M059J (cell line): Measurements from ENCODE around the gene EPHA6. TPM values are rescaled to one million over a fixed set of nuclear protein-coding genes. Genes with fewer than 3 reads are reported as not detected.
A peak's percentile ranks its signal among the peaks of the same experiment; 100 is the strongest.

Experiments used
- DNase-seq: peaks from one replicate; pipeline ENCODE4 v3.0.0-alpha.2; 2012; ENCODE audit warnings: low read depth
- total RNA-seq: library from RNA; depleted of rRNA; stranded (reverse); fragments of >200 nt; shearing (Covaris generic); gene quantifications from 2 replicates; pipeline ENCODE4 v1.2.3, GENCODE V29; 2014

The EPHA6 gene
- total RNA-seq, 1 experiment from 2014 or later: not detected

DNA sequence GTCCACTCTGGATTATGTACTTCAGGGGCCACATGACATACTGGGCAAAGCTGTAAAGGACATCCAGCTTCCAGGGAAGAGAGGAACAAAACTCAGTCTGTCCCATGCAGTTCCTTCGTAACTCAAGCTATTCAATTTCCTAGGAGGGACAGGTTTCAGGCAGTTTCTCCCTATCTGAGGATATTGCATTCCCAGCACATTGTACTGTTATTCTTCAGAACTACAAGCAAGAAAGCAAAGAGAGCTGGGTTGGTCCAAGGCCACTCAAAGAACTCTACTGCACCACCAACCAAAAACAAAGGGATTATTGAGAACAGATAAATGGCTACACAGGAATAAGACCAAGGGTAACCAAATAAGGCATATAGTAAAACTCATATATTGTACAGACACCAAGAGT, 832.5 kb downstream of the EPHA6 start:
- DNase-seq: no peak

DNA sequence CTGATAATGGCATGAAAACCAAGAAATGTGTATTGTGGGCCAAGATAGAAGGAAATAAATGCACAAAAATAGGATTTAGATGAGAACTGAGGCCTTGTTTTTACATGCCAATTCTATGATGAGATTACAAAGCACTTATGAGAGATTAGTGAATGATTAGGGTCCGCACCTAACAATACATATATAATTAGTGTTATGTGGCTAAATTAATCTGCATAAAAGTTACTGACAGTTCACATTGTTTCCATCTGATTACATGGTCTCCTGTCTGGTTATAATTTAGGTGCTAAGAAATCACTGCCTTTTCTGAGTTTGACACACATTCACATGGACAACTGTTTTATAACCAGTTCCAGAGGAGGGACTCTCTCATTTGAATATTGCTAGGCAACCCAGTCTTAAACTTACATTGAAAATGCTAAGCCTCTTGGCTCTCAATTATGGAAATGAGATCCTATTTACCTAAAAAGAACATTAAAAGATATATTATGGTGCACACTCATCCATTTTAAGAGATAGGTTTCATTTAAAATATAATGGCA, 833.1 kb downstream of the EPHA6 start:
- DNase-seq: no peak

DNA sequence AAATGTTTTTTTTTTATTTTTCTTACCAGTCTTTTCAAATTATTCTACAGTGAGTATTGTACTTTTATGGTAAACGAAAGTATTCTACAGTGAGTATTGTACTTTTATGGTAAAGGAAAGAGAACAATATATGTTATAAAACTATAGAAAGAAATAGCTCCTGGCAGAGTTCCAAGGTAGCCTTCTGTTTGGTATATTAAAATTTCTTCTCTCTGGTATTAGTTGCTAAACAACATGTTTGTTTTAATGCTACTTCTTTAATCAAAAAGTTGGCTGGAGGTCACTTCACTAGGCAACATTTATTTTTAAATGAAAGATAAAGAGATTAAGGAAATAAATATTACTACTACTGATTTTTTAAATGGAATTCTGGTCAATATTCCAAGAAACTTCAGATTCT, 841.6 kb downstream of the EPHA6 start:
- DNase-seq: no peak

DNA sequence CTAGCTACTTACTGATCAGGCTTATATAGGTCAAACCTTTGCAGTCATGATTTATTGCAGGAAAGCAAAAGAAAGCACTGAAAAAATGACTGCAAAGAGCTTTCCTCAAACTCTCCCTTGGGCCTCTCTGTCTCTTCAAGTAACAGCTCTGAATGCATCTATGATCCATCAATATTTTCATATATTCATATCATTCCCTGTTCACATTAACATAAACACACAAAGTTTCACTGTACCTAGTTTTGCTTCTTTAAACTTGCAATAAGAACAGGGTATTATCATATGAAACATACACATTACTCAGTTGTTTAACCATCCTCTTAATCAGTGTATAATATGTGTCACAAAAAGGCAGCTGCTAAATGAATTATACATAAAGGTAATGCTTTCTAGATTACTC, 842.2 kb downstream of the EPHA6 start:
- no peak for DNase-seq

DNA sequence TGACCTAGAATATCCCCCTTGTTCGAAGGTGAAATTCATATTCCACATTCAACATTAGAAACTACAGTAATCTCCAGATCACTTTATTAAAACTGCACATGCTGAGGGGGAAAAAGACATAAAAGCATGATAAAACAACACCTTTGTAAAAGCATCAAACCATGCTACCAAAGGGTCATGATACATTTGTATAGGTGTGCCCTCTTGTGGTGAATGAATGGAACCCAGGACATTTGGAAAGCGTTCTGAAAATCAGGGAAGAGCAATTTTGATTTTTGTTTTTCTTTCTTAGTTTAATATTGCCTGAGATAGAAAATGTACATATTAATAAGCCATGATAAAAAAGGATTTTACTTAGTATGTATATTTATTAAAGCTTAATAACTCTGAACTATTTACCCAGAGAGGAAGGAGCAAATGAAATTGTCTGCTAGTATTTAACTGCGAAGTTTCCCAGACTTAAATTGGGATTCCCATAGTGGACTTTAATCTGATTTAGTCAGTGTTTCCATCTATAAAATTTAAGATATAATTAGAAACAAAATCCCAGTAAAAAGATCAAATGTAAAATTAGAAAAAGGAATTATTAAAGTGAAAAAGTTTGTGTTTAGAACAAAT, 844.4 kb downstream of the EPHA6 start:
- peak; percentile 39 for DNase-seq

DNA sequence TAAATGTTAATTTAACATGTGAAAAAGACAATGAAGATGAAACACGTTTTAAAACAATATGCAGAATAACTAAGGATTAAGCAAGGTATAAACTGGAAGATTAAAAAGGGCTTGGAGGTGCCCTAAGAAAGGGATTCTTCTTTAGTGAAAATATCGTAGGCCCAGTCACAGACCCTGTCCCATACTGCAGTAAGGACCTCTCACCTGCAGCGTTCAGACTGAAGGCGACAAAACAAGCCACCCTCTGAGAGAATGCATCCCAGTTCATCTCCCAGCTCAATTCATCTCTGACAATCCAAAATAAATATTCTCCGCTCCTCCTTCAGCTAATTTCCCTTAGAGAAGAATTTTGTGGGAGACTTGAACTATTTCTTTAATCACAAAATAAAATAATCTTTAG, 847.9 kb downstream of the EPHA6 start:
- no peak for DNase-seq

DNA sequence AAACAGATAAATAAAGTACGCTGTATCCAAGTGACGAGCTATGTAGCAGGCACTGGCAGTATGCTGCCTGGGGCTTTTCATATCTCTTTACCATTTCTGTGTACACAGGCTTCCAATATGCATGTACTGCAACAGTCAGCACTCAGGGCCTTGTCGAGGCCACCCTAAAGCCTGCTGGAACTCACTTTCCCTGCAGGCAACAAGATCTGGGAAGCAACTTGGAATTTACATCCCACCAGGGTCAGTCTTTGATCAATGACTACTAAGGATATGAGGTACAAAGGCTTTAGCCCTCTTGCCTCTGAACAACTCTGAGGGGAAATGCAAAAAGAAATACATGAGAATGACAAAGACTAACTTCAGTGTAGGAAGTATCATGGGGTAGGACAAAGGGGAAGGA, 848.4 kb downstream of the EPHA6 start:
- DNase-seq: no peak

DNA sequence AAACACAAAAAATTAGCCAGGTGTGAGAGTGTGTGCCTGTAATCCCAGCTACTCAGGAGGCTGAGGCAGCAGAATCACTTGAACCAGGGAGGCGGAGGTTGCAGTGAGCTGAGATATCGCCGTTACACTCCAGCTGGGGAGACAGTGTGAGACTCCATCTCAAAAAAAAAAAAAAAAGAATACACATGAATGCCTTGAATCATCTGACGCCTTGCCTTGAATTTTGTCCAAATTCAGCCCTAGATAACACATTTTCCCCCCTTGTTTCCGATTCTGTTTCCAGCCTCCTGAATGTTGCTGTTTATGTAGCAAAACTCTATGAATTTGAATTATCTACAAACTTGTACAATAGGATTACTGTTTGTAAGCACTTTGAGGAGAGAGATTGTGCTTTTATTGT, 851.5 kb downstream of the EPHA6 start:
- no peak for DNase-seq

DNA sequence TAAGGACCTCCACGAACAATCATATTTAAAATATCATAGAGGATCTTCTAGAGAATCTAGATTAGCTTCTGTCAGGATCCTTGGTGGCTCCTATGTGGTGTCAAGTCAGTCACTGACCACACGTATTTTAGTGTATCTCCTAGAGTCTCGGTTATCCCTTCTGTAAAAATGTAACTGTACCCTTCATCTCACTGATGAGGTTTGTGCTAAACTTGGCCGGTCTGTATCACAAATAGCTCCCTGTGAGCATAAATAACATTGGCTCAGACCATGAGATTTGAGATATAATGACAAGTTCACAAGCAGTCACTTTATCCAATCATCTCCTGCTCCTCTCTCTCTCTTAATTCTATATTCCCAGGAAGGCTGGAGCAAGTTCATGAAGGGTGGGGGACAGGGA, 856.6 kb downstream of the EPHA6 start:
- no peak for DNase-seq

DNA sequence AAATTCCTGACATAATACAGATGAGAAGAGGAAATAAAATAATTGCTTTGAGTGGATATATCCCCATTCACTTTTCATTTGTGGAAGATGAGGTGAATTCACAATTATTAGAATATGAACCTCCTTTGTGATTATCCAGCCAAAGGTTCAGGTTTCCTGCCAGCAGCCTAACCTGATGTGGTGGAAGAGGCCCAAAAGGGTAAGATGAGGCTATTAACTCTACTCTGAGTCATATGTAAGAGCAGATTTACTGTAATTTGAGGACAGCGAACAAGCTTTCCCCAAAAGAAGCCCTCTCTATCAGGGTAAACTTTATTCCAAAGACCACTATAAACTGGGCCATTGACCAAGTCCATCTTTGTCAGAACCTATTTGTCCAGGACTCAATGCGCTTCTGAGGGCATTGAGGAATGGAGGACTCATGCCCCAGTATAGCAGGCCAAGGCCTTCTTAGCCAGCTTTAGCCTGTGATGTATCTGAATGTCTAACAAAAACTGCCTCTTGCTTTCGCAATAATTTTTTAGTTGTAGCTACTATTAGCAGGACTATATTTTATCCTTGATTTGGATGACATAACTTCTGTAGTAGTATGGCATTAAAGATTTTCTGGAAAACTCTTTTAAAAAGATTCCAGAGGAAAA, 859.1 kb downstream of the EPHA6 start:
- no peak for DNase-seq

DNA sequence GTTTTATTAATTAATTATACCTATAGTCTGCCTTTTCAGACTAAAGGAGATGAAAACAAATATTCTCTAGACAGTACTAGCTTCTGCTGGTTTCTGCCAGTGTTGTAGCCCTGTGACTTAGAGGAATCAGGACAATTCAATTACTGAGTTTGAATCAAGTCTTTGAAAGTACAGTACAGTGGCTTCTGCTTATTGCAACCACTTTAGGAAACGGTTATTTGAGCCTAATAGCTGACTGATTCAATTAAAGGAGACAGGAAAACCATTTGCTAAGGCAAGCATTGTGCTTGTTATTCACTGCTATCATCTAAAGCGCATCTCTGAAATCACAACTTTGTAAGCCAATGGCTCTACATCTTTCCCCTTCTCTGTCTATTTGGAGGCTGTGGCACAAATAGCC, 860.1 kb downstream of the EPHA6 start:
- no peak for DNase-seq

DNA sequence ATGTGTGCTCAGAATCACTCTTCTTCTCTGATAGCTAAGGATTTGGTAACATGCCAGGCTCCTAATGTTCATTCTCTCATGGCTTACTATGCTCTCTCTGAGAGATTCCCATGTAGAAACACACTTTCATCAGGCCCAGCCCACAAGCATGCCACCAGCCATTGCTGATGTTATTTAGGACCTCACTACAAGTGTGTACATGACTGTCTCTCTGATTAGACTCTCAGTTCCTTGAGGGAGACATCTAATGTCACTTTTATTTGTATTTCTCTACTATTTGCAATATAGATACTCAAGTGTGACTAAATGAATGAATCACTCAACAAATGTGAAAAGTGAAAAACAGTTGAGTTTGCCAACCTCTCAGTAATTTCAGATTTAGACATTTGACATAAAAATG, 865.8 kb downstream of the EPHA6 start:
- DNase-seq: no peak

DNA sequence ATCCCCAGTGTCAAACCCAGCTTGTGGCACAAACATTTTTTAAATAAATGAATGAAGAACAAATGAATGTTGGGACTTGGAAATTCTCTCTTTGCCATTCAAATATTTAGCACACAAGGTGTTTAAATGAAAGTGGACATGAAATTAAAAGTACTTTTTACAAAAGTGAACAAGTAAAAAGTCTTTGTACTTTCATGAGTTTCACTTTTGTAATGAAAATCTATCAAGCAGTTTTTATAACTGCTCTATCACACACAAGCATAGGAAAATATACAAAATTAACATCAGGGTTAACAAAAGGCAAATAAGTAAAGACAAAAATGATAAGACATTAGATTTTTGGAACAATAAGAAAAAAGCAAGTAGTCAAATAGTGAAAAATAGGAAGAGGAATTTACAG, 866.3 kb downstream of the EPHA6 start:
- DNase-seq: no peak

DNA sequence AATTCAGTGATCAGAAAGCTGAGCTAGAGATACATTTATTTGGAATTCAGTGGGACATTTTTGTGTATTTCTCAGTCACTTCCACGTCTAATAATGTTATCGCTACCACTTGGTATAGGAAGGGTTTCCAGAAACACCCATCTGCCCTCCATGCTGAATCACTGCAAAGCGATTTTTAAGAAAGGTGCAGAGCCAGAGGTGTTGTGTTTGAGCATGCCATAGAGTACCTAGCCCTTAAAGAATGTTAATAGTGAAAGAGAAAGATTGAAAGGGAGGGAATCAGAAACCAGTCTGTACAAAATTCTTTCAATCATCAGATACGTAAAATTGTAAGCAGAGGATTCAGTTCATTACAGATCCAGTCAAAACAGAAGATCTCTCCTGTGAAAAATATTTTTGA, 870.1 kb downstream of the EPHA6 start:
- no peak for DNase-seq

DNA sequence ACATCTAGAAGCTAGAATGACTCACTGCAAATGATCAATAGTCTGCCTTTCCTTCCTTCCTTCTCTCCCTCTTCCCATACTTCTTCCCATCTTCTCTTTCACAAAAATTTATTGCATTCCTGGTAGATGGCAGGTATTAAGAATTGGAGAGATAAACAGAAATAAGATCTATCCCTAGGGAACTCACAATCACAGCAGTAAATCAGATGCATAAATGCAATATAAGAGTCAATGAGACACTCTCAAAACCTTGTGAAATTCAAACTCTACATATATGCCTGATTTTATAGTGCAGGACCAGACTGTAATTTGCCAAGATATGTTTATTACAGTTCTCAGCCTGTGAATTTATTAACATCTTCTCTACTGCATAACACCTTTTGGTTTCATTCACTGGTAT, 871.9 kb downstream of the EPHA6 start:
- DNase-seq: no peak

DNA sequence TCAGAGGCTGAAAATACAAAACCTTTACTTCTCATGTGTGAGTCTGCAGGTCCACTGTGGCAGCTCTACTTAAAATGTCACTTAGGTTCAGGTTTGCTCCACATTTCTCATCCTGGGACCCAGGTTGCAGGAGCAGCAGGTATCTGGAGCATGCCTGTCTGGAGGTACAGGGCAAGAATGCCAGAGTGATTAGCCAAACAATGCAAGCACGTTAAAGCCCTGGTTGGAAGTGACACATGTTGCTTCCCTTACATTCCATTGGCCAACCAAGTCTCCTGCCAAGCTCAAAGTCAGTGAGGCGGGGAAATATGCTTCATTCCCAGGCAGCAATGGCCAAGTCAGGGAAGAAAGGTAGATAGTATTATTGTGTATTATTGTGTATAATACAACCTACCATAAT, 873.3 kb downstream of the EPHA6 start:
- peak; percentile 4 for DNase-seq

DNA sequence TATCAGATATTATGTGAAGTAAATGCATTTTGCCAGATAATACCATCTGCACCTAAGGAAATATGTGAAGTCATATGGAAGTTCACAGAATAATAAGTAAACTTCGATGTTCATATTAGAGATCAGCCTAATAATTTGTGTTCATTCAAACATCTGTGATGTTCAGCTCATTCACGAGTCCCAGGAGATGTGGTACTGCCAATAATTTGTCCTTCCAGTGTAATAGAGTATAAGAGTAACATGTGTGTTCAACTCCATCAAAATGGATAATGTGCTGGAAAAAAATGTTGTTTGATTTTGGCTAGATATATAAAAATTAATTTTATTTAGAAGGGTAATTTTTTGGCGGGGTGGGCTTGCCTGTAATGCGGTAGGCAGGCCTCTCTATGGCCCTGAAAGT, 874.7 kb downstream of the EPHA6 start:
- no peak for DNase-seq

DNA sequence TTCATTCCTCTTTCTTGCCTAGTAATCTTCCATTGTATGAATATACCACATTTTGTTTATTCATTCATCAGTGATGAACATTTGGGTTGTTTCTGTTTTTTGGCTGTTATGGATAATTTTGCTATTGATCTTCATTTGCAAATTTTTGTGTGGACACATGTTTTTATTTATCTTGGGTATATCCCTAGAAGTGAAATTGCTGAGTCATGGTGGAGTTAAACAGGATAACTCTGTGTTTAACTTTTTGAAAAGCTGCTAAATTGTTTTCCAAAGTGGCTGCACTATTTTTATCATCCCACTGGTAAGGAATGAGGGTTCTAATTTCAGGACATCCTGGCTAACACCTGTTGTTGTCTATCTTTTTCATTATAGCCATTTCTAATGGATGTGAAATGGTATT, 875.6 kb downstream of the EPHA6 start:
- no peak for DNase-seq

DNA sequence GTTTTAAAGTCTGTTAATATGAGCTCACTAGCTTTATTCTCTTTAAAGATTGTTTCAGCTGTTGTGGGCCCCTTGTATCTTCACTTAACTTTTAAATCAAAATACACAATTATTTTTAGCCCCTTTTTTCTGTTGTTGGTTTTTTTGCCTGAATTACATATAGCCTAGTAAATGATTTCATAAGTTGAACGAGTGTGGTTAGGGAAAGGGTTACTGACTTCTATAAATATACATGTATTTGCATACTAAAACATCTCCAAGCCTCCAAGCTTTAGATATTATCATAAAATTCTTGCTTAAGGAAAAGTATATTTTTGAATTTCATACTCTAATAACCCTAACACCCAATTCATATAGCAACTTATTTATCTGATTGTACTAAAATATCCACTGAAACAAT, 877.0 kb downstream of the EPHA6 start:
- DNase-seq: no peak

DNA sequence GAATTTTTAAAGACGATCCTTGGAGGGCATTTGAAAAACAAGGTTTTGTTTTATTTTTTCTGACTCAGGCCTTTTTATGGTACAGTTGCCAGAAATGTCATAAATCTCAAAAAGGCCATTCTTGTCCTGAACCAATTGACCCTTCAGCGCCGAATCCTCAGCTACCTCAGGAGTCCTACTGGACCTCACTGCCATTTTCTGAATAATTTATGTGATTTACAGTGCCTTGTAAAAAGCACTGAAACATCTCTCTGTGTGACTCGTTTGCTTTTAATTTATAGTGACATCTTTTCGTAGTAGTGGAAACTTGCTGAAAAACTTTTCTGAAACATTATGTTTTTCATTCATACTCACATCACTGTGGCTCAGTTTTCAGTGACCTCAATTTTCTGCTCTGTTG, 878.0 kb downstream of the EPHA6 start:
- DNase-seq: no peak

DNA sequence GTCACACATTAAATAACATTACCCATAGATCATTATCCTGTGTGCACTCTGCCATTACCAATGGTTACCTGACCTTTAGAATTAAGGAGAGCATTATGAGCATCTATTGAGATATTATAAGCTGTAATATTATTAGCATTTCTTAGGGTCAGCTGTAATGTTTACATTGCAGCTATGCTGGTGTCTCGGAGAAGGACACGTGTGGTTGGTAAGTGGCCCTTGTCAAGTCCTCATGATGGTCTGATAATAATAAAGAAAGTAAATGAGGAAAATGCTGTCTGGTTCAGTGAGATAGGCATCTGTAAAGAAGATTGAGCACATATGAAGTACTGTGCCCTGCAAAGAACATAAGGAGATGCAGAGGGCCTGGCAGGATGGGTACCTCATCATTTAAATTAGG, 878.4 kb downstream of the EPHA6 start:
- no peak for DNase-seq

DNA sequence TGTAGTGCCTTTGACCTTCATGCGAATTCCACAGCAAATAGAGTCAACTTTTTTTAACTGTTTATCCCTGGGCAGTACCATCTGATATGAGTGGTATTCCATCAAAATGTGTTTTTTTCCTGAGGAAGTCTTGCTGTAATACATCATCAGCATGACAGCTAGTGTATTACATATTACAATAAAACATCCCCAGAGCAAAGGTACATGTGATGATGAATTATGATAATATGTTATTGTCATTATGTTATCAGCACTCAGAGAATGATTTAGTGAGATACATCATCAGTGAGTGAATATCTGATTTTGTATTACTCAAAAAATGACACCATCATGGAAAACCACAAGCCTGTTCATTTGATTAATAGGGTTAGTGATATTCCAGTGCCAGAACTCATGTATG, 880.5 kb downstream of the EPHA6 start:
- no peak for DNase-seq

DNA sequence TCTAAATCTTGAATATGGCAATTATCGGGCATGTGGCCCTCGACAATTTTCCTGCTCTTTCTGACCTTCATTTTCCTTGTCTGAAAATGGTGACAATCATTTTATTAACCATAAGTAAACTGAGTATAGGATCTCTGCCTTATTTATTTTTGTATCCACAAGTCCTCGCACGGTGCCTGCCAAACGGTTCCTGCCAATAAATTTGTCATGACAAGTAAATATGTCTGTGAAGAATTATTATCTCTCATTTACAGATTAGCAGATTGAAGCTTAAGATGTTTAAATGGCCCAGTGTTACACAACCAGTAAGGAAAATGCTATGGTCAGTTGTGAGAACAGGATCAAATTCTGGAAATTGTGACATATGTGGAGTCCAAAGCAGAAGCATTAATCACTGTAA, 884.3 kb downstream of the EPHA6 start:
- DNase-seq: no peak

DNA sequence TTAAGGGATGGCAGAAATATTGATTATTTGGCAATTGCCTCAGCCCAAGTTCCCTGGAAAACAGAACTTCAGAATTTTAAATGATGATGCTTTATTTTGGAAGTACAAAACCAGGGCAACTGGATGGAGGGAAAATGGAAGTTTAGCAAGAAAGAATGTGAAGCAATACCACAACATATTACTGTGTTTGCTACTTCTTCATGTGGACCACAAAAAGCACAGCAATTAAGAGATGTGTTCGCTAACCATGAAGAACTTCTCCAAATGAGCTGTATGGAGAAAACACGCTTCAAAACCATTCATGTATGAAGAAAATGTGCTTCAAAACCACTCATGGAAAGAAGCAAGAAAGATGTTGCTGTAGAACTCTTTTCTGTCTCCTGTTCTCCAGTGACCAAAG, 885.5 kb downstream of the EPHA6 start:
- no peak for DNase-seq
